Gastroesophageal sphincter (tissue), 4 donors: ENCODE measurements around the gene DDC. TPM values are rescaled to one million over a fixed set of nuclear protein-coding genes. Genes with fewer than 3 reads are reported as not detected.
"Not testable (repeated sequence)": the region's sequence is repeated elsewhere in the genome, so short reads cannot be mapped to it uniquely, and the experiment has no call there.

ENCODE experiments used
- ATAC-seq: fragments of 150-250 bp; one replicate; pipeline ENCODE4 v1.9.1; 2016; ENCODE audit warnings: mild to moderate bottlenecking, moderate library complexity
- H3K27ac ChIP-seq, 4 donors: fragments of 200-600 bp; sonication (generic) in 3 of 4; 1 replicate in 3 of 4; 2 replicates in 1 of 4; pipeline ENCODE4 v1.5.1; 2016 to 2019
- H3K27me3 ChIP-seq: fragments of 200-600 bp; sonication (generic); one replicate; pipeline ENCODE4 v1.5.1; 2019
- H3K36me3 ChIP-seq, 2 donors: fragments of 200-600 bp; sonication (generic); one replicate each; pipeline ENCODE4 v1.5.1; 2019; ENCODE audit warnings: control low read depth in 1 of 2
- H3K4me1 ChIP-seq, 3 donors: fragments of 200-600 bp; sonication (generic); 1 replicate in 2 of 3; 2 replicates in 1 of 3; pipeline ENCODE4 v1.5.1; 2016 to 2019; ENCODE audit warnings: control low read depth in 2 of 3
- H3K4me3 ChIP-seq, 2 donors: fragments of 200-600 bp; sonication (generic); one replicate each; pipeline ENCODE4 v1.5.1; 2019; ENCODE audit warnings: mild to moderate bottlenecking in 1 of 2, moderate library complexity in 1 of 2
- H3K9me3 ChIP-seq, 3 donors: fragments of 200-600 bp; sonication (generic); one replicate each; pipeline ENCODE4 v1.5.1; 2017 to 2019; ENCODE audit warnings: control low read depth in 2 of 3
- EP300 ChIP-seq: sonication (generic); formaldehyde crosslinking; IDR thresholded peaks from one replicate; pipeline ENCODE4 v1.6.1; 2017; ENCODE audit warnings: antibody characterized with exemption, mild to moderate bottlenecking
- POLR2A ChIP-seq, 2 donors: fragments of 450-650 bp; IDR thresholded peaks; one replicate each; pipeline ENCODE4 v1.6.1; 2017; ENCODE audit warnings: antibody characterized with exemption in 2 of 2, mild to moderate bottlenecking in 2 of 2, moderate library complexity in 1 of 2
- POLR2AphosphoS5 ChIP-seq: sonication (generic); formaldehyde crosslinking; IDR thresholded peaks from one replicate; pipeline ENCODE4 v1.6.1; 2017; ENCODE audit warnings: antibody characterized with exemption
- WGBS, 2 donors: methylation state at CpG; one replicate each; pipeline ENCODE4 v1.1.5; 2018; ENCODE audit warnings: low coverage in 1 of 2; 5-methylcytosine and 5-hydroxymethylcytosine counted together
- total RNA-seq, 4 donors: library from RNA; depleted of rRNA; stranded (reverse); fragments of >200 nt; gene quantifications; one replicate each; pipeline ENCODE4 v1.1.0, GENCODE V29; 2016
- TF ChIP-seq, protein P1 (sequence below), 4 experiments: fragments of 200-600 bp in 2 of 4; fragments of 450-650 bp in 2 of 4; sonication (generic) in 1 of 4; IDR thresholded peaks; one replicate each; pipeline ENCODE4 v1.5.1; 2017 to 2019; ENCODE audit warnings: antibody characterized with exemption in 4 of 4, mild to moderate bottlenecking in 2 of 4, moderate library complexity in 2 of 4

The DDC gene
- total RNA-seq, 4 donors from 2014 or later = not detected

DNA sequence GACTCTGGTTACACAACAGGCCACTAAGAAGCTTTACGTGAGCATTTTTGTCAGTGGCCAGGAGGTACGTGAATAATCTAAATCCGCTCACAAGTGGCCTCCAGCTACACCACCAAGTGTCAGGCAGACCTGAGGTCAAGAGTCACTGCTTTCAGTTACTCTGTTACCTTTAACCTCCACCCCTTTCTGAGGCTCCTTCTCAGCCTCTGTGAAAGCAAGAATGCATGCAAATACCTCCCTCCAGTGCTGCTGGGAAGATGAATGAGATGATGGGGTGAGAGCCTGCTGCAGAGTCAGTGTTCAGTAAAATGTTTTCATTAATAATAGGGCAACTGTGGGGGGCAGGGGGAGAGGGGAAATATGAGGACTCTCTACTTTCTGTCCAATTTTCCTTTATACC is 11.2 kb downstream of the DDC start:
- peaks cover 0 to 6% (median 0%) of the 10 kb centered on the region in 3 donors for H3K4me1 ChIP-seq
- no peak overlapping the region for H3K4me3 ChIP-seq
- no peaks in the 10 kb centered on the region for H3K9me3 ChIP-seq
- no peak overlapping the region for H3K27ac ChIP-seq
- no peak for ATAC-seq
- WGBS, 2 donors = 29 to 41% methylated on average over 3 of the region's 3 CpGs
- H3K27me3 ChIP-seq = peaks cover 32% of the 10 kb centered on the region
- TF ChIP-seq, protein P1, sequence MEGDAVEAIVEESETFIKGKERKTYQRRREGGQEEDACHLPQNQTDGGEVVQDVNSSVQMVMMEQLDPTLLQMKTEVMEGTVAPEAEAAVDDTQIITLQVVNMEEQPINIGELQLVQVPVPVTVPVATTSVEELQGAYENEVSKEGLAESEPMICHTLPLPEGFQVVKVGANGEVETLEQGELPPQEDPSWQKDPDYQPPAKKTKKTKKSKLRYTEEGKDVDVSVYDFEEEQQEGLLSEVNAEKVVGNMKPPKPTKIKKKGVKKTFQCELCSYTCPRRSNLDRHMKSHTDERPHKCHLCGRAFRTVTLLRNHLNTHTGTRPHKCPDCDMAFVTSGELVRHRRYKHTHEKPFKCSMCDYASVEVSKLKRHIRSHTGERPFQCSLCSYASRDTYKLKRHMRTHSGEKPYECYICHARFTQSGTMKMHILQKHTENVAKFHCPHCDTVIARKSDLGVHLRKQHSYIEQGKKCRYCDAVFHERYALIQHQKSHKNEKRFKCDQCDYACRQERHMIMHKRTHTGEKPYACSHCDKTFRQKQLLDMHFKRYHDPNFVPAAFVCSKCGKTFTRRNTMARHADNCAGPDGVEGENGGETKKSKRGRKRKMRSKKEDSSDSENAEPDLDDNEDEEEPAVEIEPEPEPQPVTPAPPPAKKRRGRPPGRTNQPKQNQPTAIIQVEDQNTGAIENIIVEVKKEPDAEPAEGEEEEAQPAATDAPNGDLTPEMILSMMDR (IDR thresholded peaks at IDR 0.05) = no peak
- TF ChIP-seq POLR2A (IDR thresholded peaks at IDR 0.05) (no peak), POLR2AphosphoS5 (no peak)
- no peaks in the 10 kb centered on the region for H3K36me3 ChIP-seq

- Histone ChIP-seq H3K4me3 (no peak overlapping the region), H3K27me3 (peaks cover 27% of the 10 kb centered on the region), H3K27ac (no peak overlapping the region), H3K36me3 (no peaks in the 10 kb centered on the region), H3K9me3 (no peaks in the 10 kb centered on the region), H3K4me1 (peaks cover 0 to 6% (median 0%) of the 10 kb centered on the region in 3 donors)
- 5% methylated on average over 3 of the region's 4 CpGs; no CpG with 5 or more reads in 1 of the 2 donors for WGBS, 2 donors
- no peak for ATAC-seq
- TF ChIP-seq EP300 (no peak), POLR2AphosphoS5 (no peak), POLR2A (IDR thresholded peaks at IDR 0.05) (no peak)
- TF ChIP-seq, protein P1 (IDR thresholded peaks at IDR 0.05) = no peak
These were observed 12.3 kb downstream of the DDC start for GRCh38 chr7:50552921-50553320.

GRCh38 chr7:50552139-50552538 is 13.1 kb downstream of the DDC start:
- no peak for ATAC-seq
- TF ChIP-seq, protein P1 (IDR thresholded peaks at IDR 0.05) = no peak
- TF ChIP-seq EP300 = no peak
- TF ChIP-seq POLR2AphosphoS5 = no peak
- TF ChIP-seq POLR2A (IDR thresholded peaks at IDR 0.05) = no peak
- no peak overlapping the region for H3K4me3 ChIP-seq
- H3K4me1 ChIP-seq = peaks cover 0 to 6% (median 0%) of the 10 kb centered on the region in 3 donors
- H3K27ac ChIP-seq = no peak overlapping the region
- no peaks in the 10 kb centered on the region for H3K9me3 ChIP-seq
- WGBS, 2 donors = 55 to 86% methylated on average over 4 of the region's 4 CpGs
- H3K27me3 ChIP-seq = peaks cover 27% of the 10 kb centered on the region
- H3K36me3 ChIP-seq = no peaks in the 10 kb centered on the region

GRCh38 chr7:50545613-50546012 is 19.6 kb downstream of the DDC start:
- not testable (repeated sequence) for ATAC-seq, H3K4me1 ChIP-seq, H3K27me3 ChIP-seq, H3K27ac ChIP-seq, H3K36me3 ChIP-seq, H3K4me3 ChIP-seq, H3K9me3 ChIP-seq
- WGBS, 2 donors = 88 to 91% methylated on average over 3 to 4 of the region's 4 CpGs

GRCh38 chr7:50544992-50545391 is 20.2 kb downstream of the DDC start:
- no peak for TF ChIP-seq POLR2AphosphoS5
- no peak for TF ChIP-seq POLR2A (IDR thresholded peaks at IDR 0.05)
- TF ChIP-seq EP300 = no peak
- TF ChIP-seq, protein P1 (IDR thresholded peaks at IDR 0.05) = no peak
- Histone ChIP-seq H3K4me1 (no peaks in the 10 kb centered on the region), H3K27me3 (no peaks in the 10 kb centered on the region), H3K9me3 (no peaks in the 10 kb centered on the region), H3K4me3 (no peak overlapping the region), H3K27ac (no peak overlapping the region), H3K36me3 (no peaks in the 10 kb centered on the region)
- 55 to 65% methylated on average over 3 to 6 of the region's 6 CpGs for WGBS, 2 donors
- no peak for ATAC-seq
